HepG2 (cell line): ENCODE results near the gene CYP2S1.

Experiments used
- AHDC1 ChIP-seq: sonication (generic); formaldehyde crosslinking; IDR thresholded peaks from 2 replicates; pipeline ENCODE4 v1.5.1; 2020; ENCODE audit warnings: mild to moderate bottlenecking, missing genetic modification reagents, borderline replicate concordance
- BCLAF1 ChIP-seq: fragments of 450-650 bp; IDR thresholded peaks from 2 replicates; pipeline ENCODE4 v1.6.1; 2017; ENCODE audit warnings: mild to moderate bottlenecking
- CREB1 ChIP-seq, 2 experiments: fragments of 450-650 bp in 1 of 2; IDR thresholded peaks; 2 replicates each; pipeline ENCODE4 v1.6.1; 2016 to 2017; ENCODE audit warnings: control low read depth in 1 of 2, mild to moderate bottlenecking in 1 of 2, missing compliant biosample characterization in 1 of 2, missing genetic modification characterization in 1 of 2
- RFX1 ChIP-seq: fragments of 450-650 bp; IDR thresholded peaks from 2 replicates; pipeline ENCODE4 v1.6.1; 2017

- TF ChIP-seq AHDC1 (CRISPR knock-in tag), result no peak
- no peak for TF ChIP-seq BCLAF1
- TF ChIP-seq CREB1 (IDR thresholded peaks at IDR 0.05), result no peak
- no peak for TF ChIP-seq CREB1 (CRISPR knock-in tag; IDR thresholded peaks at IDR 0.05)
- no peak for TF ChIP-seq RFX1
These were observed 62.2 kb downstream of the CYP2S1 start for GRCh38 chr19:41255171-41255570.
